MM.1S (cell line): ENCODE results near the gene LRRC71.

Source experiments
- DNase-seq: peaks from one replicate; pipeline ENCODE4 v3.0.0-alpha.2; 2015
- H2AFZ ChIP-seq: fragments of 300-600 bp; sonication (generic); 2 replicates; pipeline ENCODE4 v1.6.0; 2016; ENCODE audit warnings: antibody characterized with exemption, low read length
- H3F3A ChIP-seq: fragments of 300-600 bp; sonication (generic); 2 replicates; pipeline ENCODE4 v1.6.1; 2016; ENCODE audit warnings: mild to moderate bottlenecking, antibody characterized with exemption, low read length, moderate library complexity, mixed read lengths; ENCODE audit not compliant: insufficient read depth
- H3K27ac ChIP-seq: fragments of 300-600 bp; sonication (generic); 2 replicates; pipeline ENCODE4 v1.5.1; 2016; ENCODE audit warnings: mild to moderate bottlenecking, low read length
- H3K27me3 ChIP-seq: fragments of 300-600 bp; sonication (generic); replicated peaks from 2 replicates; pipeline ENCODE4 v1.6.0; 2016; ENCODE audit warnings: low read length; ENCODE audit not compliant: insufficient read depth
- H3K36me3 ChIP-seq: fragments of 300-600 bp; sonication (generic); replicated peaks from 2 replicates; pipeline ENCODE4 v1.6.1; 2016; ENCODE audit warnings: mild to moderate bottlenecking, low read length, mixed read lengths; ENCODE audit not compliant: insufficient read depth
- H3K4me1 ChIP-seq: fragments of 300-600 bp; sonication (generic); 2 replicates; pipeline ENCODE4 v1.6.1; 2016; ENCODE audit warnings: low read length, mixed read lengths
- H3K4me2 ChIP-seq: fragments of 300-600 bp; sonication (generic); 2 replicates; pipeline ENCODE4 v1.6.0; 2016; ENCODE audit warnings: low read depth, low read length
- H3K4me3 ChIP-seq: fragments of 300-600 bp; sonication (generic); 2 replicates; pipeline ENCODE4 v1.5.1; 2016; ENCODE audit warnings: low read length, mixed read lengths
- H3K79me2 ChIP-seq: fragments of 300-600 bp; sonication (generic); 2 replicates; pipeline ENCODE4 v1.6.1; 2016; ENCODE audit warnings: mixed run types, low read length, mixed read lengths
- H3K9ac ChIP-seq: fragments of 300-600 bp; sonication (generic); 2 replicates; pipeline ENCODE4 v1.6.1; 2016; ENCODE audit warnings: low read length, mixed read lengths
- H3K9me2 ChIP-seq: fragments of 300-600 bp; sonication (generic); replicated peaks from 2 replicates; pipeline ENCODE4 v1.6.1; 2016; ENCODE audit warnings: mild to moderate bottlenecking, low read length, mixed read lengths; ENCODE audit not compliant: insufficient read depth
- H3K9me3 ChIP-seq: fragments of 300-600 bp; sonication (generic); replicated peaks from 2 replicates; pipeline ENCODE4 v1.6.1; 2016; ENCODE audit warnings: mild to moderate bottlenecking, low read length, mixed read lengths; ENCODE audit not compliant: insufficient read depth
- H4K20me1 ChIP-seq: fragments of 300-600 bp; sonication (generic); 2 replicates; pipeline ENCODE4 v1.6.1; 2016; ENCODE audit warnings: mild to moderate bottlenecking, low read length, moderate library complexity, mixed read lengths; ENCODE audit not compliant: insufficient read depth
- CTCF ChIP-seq: fragments of 300-600 bp; sonication (generic); IDR thresholded peaks from 2 replicates; pipeline ENCODE4 v1.5.1; 2016; ENCODE audit warnings: antibody characterized with exemption, low read length, mixed read lengths
- EZH2 ChIP-seq: fragments of 300-600 bp; sonication (generic); optimal IDR thresholded peaks from 2 replicates; pipeline ENCODE3; 2017; ENCODE audit warnings: low read depth, mild to moderate bottlenecking, antibody characterized with exemption, low read length, mixed read lengths
- EZH2phosphoT487 ChIP-seq: fragments of 300-600 bp; sonication (generic); IDR thresholded peaks from 2 replicates; pipeline ENCODE4 v1.6.1; 2018; ENCODE audit warnings: antibody characterized with exemption, low read length

The LRRC71 gene

DNA sequence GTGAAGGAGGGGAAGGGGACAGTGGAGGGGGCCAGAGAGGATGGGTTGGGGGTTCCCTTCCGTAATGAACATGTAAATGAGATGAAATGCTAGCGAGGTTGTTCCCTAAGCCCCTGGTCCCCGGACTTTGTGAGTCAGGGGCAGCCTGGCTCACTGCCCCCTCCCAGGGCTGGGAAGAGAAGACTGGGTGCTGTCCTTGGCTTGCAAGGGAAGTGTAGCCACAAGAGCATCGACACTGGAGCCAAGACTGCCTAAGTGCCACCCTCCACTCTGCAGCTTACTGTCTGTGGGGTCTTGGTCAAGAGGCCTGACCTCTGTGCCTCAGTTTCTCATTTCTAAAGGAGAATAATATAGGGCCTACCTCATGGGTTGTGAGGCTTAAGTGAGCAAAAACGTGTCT lies 26.4 kb upstream of the LRRC71 start:
- DNase-seq: no peak
- H2AFZ ChIP-seq: no peak overlapping the region
- H3K4me3 ChIP-seq: no peak overlapping the region
- H3K27me3 ChIP-seq: peaks cover 81% of the 10 kb centered on the region
- H4K20me1 ChIP-seq: no peaks in the 10 kb centered on the region
- H3K9me2 ChIP-seq: no peaks in the 10 kb centered on the region
- H3F3A ChIP-seq: no peaks in the 10 kb centered on the region
- H3K4me1 ChIP-seq: 0 out of 2 replicates have a peak, but pooled peaks cover 3% of the 10 kb centered on the region
- H3K9me3 ChIP-seq: no peaks in the 10 kb centered on the region
- H3K9ac ChIP-seq: no peak overlapping the region
- H3K27ac ChIP-seq: no peak overlapping the region
- H3K4me2 ChIP-seq: no peak overlapping the region
- no peak for TF ChIP-seq EZH2phosphoT487
- TF ChIP-seq CTCF: no peak
- TF ChIP-seq EZH2: no peak
- H3K36me3 ChIP-seq: no peaks in the 10 kb centered on the region
- H3K79me2 ChIP-seq: no peaks in the 10 kb centered on the region

DNA sequence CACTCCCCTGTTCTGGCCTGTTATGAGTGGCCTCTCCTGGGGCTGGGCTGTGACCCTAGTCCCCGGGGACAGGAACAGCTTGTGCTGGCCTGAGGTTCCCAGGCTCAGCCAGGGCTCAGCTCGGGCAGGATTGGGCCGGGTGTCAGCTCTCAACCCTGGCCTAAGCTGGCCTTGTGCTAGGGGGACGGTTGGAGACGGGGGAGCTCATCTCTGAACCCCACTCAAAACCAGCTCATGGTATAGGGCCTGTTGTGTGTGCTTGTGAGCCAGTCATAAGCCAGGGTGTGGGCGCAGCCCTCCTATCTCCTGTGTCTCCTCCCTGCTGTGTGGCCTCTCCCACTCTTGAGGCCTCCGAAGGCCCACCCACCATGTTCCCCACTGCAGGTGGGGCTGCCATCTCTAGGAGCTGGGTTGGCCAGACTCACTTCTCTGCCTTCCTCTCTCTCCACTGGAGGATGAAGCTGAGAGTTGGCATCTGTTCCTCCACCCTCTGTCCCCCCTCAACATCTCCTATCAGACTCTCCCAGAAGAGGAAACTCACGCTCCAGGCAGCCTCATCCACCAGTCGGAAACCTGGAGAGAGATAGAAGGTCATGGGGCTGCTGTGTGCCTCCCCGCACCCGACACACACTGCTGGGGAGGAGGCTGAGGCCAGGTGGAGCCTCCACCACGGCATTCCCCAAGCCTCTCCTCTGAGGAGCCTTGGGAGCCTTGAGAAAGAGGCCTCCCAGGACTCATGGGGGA lies 25.5 kb upstream of the LRRC71 start:
- Histone ChIP-seq H3K9me3 (no peaks in the 10 kb centered on the region), H3K9ac (no peak overlapping the region), H2AFZ (no peak overlapping the region), H4K20me1 (no peaks in the 10 kb centered on the region), H3K27me3 (peaks cover 90% of the 10 kb centered on the region), H3K4me3 (no peak overlapping the region), H3K9me2 (no peaks in the 10 kb centered on the region), H3K79me2 (no peaks in the 10 kb centered on the region), H3K36me3 (no peaks in the 10 kb centered on the region), H3K27ac (no peak overlapping the region), H3F3A (no peaks in the 10 kb centered on the region), H3K4me2 (no peak overlapping the region), H3K4me1 (0 out of 2 replicates have a peak, but pooled peaks cover 3% of the 10 kb centered on the region)
- no peak for TF ChIP-seq CTCF
- TF ChIP-seq EZH2phosphoT487: no peak
- no peak for TF ChIP-seq EZH2
- no peak for DNase-seq

DNA sequence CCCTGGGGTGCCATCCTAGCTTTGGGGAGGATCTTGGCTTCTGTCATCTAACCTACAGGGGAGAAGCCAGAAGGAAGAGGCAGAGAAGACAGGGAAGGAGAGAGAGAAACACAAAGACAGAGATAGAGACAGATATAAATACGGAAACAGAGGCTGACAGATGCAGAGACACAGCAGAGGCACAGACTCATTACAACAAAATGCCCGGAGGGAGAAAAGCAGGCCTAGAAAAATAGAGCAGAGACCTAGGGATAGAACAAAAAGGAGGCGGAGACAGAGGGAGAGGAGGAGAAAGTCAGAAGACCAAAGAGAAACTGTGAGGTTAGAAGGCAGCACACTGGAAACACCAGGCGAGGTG lies 25.0 kb upstream of the LRRC71 start:
- Histone ChIP-seq H3K4me2 (no peak overlapping the region), H3K36me3 (no peaks in the 10 kb centered on the region), H3F3A (no peaks in the 10 kb centered on the region), H3K27me3 (peaks cover 95% of the 10 kb centered on the region), H3K4me3 (no peak overlapping the region), H2AFZ (no peak overlapping the region), H3K79me2 (no peaks in the 10 kb centered on the region), H3K4me1 (0 out of 2 replicates have a peak, but pooled peaks cover 3% of the 10 kb centered on the region), H3K9me2 (no peaks in the 10 kb centered on the region), H3K27ac (no peak overlapping the region), H3K9ac (no peak overlapping the region), H3K9me3 (no peaks in the 10 kb centered on the region), H4K20me1 (no peaks in the 10 kb centered on the region)
- DNase-seq: no peak
- TF ChIP-seq EZH2 (no peak), EZH2phosphoT487 (no peak), CTCF (no peak)
